Measurements from ENCODE around the gene F12. TPM values are rescaled to one million over a fixed set of nuclear protein-coding genes. Genes with fewer than 3 reads are reported as not detected.

The F12 gene
- total RNA-seq, 1 donor: 0.27 TPM

DNA sequence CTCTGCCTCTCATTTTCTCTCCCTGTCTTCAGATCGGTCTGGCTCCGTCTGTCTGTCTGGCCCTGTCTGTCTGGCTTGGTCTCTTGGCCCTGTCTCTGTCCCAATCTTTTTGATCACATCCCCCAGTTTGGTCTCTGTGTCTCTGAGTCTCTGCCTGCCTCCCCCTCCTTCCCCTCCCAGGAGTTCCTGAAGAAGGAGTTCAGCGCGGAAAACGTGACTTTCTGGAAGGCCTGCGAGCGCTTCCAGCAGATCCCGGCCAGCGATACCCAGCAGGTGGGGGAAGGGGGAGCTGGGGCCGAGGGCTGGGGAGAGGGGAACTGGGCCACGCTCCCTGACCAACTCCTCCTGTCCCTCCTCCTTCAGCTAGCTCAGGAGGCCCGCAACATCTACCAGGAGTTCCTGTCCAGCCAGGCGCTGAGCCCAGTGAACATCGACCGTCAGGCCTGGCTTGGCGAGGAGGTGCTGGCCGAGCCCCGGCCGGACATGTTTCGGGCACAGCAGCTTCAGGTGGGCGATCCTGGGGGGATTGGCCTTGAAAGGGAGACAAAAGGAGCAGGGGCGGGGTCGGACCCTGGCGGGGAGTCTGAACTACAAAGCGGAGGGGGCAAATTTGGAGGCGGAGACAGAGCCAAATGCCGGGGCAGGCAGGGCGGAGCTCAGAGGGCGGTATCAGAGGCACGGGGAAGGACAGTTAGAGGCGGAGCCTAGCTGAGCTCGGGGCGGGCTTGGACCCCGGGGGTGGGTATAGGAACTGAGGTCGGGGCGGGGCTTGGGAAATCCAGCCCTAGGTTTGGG, 42.6 kb downstream of the F12 start:
- DNase-seq (ENCODE audit: low read depth): peak; percentile 79
- H3K4me3 ChIP-seq (ENCODE audit: low read depth, low read length): peak overlapping the region; percentile 57

DNA sequence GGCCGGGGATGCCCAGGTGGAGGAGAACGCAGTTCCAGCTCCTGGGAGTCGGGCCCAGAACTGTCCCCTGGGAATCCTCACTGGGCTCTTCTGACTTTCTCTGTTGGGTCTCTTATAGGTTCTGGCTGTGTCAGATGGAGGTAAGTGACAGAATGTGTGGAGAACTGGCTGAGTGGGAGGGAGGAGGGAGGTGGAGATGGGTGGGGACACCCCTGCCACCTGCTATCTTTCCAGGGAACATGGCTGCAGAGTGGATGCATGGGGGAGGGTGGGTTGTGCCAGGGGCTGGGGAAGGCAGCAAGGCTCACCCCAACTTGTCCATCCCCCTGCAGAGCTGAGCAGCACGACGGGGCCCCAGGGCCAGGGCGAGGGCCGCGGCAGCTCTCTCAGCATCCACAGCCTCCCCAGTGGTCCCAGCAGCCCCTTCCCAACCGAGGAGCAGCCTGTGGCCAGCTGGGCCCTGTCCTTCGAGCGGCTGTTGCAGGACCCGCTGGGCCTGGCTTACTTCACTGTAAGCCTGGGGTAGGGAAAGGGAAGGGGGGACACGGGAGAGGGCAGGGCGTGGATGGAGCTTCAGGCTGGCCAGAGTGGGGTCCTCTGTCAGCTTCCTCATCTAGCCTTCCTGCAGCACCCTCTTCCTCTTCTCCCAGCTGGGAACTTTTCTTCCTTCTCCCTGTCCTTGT, 43.4 kb downstream of the F12 start:
- no peak for DNase-seq (ENCODE audit: low read depth)
- H3K4me3 ChIP-seq (ENCODE audit: low read depth, low read length): no peak overlapping the region
- TF ChIP-seq, protein P1, sequence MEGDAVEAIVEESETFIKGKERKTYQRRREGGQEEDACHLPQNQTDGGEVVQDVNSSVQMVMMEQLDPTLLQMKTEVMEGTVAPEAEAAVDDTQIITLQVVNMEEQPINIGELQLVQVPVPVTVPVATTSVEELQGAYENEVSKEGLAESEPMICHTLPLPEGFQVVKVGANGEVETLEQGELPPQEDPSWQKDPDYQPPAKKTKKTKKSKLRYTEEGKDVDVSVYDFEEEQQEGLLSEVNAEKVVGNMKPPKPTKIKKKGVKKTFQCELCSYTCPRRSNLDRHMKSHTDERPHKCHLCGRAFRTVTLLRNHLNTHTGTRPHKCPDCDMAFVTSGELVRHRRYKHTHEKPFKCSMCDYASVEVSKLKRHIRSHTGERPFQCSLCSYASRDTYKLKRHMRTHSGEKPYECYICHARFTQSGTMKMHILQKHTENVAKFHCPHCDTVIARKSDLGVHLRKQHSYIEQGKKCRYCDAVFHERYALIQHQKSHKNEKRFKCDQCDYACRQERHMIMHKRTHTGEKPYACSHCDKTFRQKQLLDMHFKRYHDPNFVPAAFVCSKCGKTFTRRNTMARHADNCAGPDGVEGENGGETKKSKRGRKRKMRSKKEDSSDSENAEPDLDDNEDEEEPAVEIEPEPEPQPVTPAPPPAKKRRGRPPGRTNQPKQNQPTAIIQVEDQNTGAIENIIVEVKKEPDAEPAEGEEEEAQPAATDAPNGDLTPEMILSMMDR (IDR thresholded peaks at IDR 0.05; ENCODE audit: insufficient read depth, low read length): no peak

More for the DNA sequence above, 42.6 kb downstream of the F12 start:
- TF ChIP-seq, protein P1 (IDR thresholded peaks at IDR 0.05; ENCODE audit: insufficient read depth, low read length): no peak

DNA sequence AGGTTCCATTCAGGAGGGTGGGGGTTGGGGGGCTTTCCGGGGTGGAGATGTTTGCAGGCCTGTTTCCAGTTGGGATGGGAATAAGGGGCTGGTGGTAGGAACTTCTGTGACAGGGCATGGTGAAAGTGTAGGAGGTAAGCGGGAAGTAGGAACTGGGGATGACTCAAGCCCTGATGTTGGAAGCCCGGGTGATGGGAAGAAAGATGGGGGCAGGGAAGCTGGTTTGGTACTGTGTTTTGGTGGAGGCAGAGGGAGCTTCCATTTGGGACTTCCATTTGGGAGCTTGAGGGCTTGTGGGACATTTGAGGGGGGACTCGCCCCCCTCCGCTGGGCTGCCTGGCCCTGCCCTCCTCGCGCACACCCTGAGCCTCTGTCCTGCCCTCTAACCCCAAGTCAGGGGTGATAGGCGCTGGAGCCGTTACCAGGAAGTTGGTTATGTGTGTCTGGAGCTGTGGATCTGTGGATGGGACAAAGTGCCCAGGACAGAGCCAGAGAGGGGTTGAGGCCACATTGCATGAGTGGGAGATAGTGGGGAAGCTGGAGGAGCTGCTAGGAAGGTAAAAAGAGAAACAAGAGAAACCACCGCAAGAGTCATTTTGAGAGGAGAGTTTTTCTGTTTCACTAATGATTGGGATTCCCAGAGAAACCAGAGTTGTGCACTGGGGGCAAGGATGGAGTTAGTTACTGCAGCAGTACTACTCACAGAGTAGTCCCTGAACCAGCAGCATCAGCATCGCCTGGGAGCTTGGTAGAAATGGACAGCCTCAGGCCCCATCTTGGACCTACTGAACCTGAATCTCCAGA, 45.0 kb downstream of the F12 start:
- TF ChIP-seq, protein P1 (IDR thresholded peaks at IDR 0.05; ENCODE audit: insufficient read depth, low read length): no peak
- H3K4me3 ChIP-seq (ENCODE audit: low read depth, low read length): no peak overlapping the region
- DNase-seq (ENCODE audit: low read depth): no peak

DNA sequence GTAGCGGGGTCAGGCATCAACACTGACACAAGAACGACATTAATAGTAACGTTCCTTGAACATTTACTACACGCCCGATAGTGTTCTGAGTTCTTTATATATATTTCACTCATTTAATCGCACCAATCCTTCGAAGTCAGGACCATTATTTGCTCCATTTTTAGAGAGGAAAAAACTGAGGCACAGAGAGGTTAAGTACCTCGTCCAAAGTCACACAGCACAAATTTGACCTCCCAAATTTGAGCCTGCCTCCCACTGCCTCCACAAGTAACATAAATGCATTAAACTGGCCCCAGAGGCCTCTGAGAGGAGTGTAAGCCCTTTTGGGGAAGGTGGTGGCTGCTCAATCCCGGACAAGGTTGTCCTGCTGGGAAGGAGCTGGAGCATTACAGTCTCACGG, 45.8 kb downstream of the F12 start:
- TF ChIP-seq, protein P1 (IDR thresholded peaks at IDR 0.05; ENCODE audit: insufficient read depth, low read length): no peak
- no peak for DNase-seq (ENCODE audit: low read depth)
- H3K4me3 ChIP-seq (ENCODE audit: low read depth, low read length): peak overlapping the region; percentile 25

DNA sequence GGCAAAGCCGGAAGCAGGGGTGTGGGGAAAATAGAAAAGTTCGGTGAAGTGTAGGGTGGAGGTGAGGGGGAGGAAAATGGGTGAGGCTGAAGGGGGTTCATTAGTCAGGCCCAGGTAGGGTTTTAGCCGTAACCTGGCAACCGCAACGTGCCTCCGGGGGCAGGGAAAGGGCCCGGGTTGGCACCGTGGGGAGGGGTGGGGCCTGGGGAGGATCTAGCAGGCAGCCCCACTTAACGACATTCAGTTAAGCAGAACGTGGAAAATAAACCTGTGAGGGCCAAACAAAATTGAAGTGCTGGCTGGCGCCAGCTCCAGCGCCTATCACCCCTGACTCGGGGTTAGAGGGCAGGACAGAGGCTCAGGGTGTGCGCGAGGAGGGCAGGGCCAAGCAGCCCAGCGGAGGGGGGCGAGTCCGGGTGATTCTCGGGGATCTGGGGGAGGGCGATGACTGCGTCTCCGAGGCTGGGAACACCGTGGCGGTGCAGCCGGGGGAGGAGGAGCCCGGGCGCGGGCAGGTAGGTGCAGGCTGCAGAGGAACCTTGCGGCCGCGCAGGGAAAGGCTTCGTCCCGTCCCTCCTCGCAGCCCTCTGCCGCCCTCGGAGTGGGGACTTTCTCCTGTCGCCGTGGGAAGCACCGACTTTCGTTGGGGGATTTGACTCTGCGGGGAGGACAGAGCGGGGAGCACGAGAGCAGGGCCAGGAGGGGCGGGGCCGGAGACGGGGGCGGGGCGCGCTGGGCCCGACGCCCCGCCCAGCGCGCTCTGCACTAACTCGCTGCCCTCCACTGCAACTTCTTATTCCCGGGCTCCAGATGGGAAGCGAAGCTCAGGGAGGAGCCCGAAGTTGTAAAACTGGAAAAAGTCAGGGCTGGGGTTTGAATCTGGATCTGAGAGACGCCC, 46.5 kb downstream of the F12 start:
- DNase-seq (ENCODE audit: low read depth): peak; percentile 24
- TF ChIP-seq, protein P1 (IDR thresholded peaks at IDR 0.05; ENCODE audit: insufficient read depth, low read length): no peak
- H3K4me3 ChIP-seq (ENCODE audit: low read depth, low read length): peak overlapping the region; percentile 55

DNA sequence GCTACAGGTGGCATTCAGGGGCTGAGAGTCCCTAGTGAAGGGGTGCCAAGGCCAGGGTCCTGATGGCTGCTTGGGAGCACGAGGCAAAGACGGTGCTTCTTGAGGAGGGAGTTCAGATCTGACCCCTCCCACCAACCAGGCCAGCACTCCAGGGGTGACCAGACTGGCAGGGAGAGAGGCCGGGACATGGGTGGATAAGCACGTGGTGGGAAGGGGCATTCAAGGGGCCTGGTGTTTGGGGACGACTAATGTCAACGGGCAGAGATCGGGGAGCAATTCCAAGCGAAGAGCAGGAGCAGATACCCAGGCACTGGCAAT, 47.1 kb downstream of the F12 start:
- no peak for DNase-seq (ENCODE audit: low read depth)
- TF ChIP-seq, protein P1 (IDR thresholded peaks at IDR 0.05; ENCODE audit: insufficient read depth, low read length): no peak
- H3K4me3 ChIP-seq (ENCODE audit: low read depth, low read length): no peak overlapping the region

Measured in fibroblast of the aortic adventitia (primary cell).